Activated gamma-delta T cell treated with Interleukin-2 at 50 U/mL for 16 hours (primary cell): ENCODE results near the gene TRAF6.

Source experiments
- DNase-seq: peaks from one replicate; pipeline ENCODE4 v3.0.0-alpha.2; 2020

Gene TRAF6

GRCh38 chr11:36456156-36456555 lies 53.9 kb downstream of the TRAF6 start:
- no peak for DNase-seq

GRCh38 chr11:36455658-36456111 lies 54.4 kb downstream of the TRAF6 start:
- no peak for DNase-seq

- no peak for DNase-seq
Observed at GRCh38 chr11:36454941-36455631, 55.0 kb downstream of the TRAF6 start.

DNA sequence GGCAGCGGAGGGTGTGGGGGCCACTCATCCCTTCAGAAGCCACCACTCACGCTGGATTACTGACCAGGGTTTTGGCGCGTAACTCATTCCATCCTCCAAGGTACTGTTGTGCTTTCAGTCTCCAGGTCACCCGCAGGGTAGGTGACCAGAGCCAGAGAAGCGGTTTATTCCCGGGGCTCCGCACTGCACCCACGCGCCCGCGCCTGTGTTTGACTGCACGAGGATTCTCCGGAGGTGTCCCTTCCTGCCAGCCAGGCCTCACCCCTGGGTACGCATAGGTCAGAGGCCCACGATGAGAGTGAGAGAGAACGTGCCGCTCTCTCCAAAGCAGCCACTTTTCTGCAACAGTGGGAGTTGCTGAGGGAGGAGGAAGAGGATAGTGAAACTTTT lies 55.5 kb downstream of the TRAF6 start:
- DNase-seq: no peak

- DNase-seq: no peak
Observed at GRCh38 chr11:36453678-36454077, 56.4 kb downstream of the TRAF6 start.

- DNase-seq: no peak
Observed at GRCh38 chr11:36452961-36453360, 57.1 kb downstream of the TRAF6 start.

- no peak for DNase-seq
Observed at GRCh38 chr11:36452236-36452940, 57.7 kb downstream of the TRAF6 start.

DNA sequence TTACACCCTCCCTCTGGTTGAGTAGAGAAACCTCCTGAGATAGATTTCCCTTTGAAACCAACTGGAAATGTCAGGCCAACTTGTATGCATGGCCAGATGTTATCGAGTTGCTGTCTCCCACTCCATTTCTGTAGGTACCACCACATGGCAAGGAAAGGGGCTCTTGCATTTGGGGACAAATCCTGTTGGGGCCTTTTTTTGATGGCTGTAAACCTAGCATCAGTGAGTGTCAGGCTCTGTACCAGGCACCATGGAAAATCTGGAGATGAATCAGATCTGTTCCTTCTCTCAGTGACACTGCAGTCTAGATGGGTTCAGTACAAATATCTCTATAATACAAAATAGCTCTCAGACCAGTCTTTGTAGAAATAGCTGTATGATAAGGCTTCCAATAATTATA lies 58.4 kb downstream of the TRAF6 start:
- no peak for DNase-seq

GRCh38 chr11:36451045-36451444 lies 59.0 kb downstream of the TRAF6 start:
- no peak for DNase-seq

GRCh38 chr11:36450110-36450572 lies 59.9 kb downstream of the TRAF6 start:
- no peak for DNase-seq

GRCh38 chr11:36449561-36450096 lies 60.4 kb downstream of the TRAF6 start:
- DNase-seq: no peak

DNA sequence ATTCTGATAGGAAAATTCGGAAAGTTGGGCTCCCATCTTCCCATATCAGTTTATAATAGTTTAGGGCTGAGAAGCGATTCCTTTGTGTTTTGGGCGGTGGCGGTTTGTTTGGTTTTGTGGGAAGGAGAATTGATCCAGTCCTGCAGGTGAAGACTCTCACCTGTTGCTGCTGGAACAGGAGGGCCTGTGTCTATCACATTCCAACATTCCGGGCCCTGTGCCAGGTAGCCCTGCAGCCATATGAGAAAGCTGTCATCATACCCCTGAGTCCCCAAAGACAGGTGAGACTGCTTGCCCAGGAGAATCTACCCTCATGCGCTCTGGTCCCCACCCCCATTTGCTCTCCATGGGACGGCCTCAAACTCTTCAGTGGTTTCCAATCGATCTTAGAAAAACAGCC lies 62.1 kb downstream of the TRAF6 start:
- no peak for DNase-seq

DNA sequence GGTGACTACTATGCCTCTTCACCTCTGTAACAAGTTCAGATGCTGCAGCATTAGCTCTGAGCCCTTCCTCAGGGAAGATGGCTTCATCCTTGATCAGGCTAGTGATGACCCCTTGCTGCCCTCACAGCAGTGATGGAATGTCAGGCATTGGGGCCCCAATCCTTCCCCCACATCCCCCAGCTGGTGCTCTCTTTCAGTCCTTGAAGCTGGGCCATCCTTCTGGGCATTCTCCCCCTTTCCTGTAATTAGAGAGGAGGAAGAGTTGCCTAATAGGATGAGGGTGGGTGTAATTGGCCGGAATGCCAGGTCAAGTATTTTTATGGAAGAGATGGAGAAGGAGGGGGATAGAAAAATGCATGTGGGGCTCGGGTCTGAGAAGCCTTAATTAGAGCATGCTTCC lies 62.6 kb downstream of the TRAF6 start:
- no peak for DNase-seq

DNA sequence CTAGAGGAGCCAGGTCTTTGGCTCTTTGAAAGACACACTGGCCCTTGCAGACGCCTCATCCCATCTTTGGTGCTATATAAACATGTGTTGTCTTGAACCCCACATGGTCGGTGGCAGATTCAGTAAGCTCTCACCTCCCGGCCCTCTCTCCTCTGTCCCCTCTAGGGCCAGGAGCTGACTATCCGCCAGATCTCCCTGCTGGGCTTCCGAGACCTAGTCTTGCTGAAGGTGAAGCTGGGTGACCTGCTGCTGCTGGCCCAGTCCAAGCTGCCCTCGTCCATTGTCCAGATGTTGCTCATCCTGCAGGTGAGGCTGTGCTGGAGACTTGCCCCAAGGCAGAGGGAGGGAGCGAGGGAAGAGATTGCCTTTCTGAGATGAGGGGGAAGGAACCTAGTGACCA lies 63.9 kb downstream of the TRAF6 start:
- no peak for DNase-seq

DNA sequence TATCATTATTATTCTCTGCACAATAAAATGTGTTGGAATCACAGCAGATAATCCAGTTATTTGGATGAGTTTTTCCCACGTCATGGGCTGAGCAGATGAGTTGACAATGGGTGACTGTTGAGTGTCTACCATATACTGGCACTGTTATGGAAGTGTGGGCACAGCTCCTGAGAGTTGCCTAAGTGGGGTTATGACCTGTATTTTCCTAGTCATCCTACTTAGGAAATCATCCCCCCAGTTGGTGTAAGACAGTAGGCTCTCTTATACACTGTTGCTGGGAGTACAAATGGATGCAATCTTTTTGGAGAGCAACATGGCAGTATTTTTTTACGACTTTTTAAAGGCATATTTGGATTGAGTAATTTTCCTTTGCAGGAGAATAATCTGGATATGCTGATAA lies 66.4 kb downstream of the TRAF6 start:
- DNase-seq: no peak

DNA sequence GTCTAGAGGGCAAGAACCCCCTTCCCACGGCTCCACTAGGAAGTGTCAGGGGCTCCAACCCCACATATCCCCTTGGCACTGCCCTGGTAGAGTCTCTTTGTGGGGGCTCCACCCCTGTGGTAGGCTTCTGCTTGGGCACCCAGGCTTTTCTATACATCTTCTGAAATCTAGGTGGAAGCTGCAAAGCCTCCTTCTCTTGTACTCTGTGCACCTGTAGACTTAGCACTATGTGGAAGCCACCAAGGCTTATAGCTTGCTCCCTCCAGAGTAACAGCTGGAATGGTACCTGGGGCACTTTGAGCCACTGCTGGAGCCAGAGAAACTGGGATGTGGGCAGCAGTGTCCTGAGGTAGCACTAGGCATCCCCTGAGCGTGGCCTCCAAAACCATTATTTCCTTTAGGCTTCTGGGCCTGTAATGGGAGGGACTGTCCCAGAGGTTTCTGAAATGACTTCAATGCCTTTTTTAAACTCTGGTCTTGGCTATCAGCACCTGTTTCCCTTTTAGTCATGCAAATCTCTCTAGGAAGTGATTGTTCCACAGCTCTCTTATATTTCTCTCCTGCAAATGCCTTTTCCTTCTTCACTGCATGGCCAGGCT lies 68.4 kb downstream of the TRAF6 start:
- no peak for DNase-seq

DNA sequence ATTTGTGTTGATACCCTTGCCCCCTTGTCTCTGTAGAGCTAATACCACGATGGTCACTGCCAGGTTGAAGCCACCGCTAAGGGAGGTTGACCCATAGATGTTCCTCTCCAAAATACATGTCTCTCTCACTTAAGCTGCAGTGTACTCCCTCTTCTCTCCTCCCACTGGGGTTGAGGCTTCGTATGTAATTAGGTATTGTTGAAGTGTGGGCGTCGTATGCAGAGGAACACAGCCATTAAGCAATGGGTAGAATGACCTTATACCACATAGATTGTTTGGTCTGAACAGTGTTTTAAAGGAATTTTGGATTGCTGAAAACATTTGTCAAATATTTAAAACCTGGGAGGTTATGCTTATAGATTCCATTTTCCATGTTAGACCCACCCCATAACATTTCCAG lies 71.9 kb downstream of the TRAF6 start:
- DNase-seq: no peak

- no peak for DNase-seq
Observed at GRCh38 chr11:36437413-36437812, 72.7 kb downstream of the TRAF6 start.
